GM23338 (cell line): ENCODE data around the gene TSPEAR. TPM values are rescaled to one million over a fixed set of nuclear protein-coding genes. Genes with fewer than 3 reads are reported as not detected.

Source experiments
- ATAC-seq: fragments of 200-7000 bp; cut with Tn5 transposase; 3 replicates; pipeline ENCODE4 v1.9.1; 2020
- DNase-seq: peaks from one replicate; pipeline ENCODE4 v3.0.0-alpha.2; 2015; ENCODE audit warnings: low spot score
- H2AFZ ChIP-seq: fragments of 200-600 bp; sonication (generic); 2 replicates; pipeline ENCODE4 v1.8.0; 2016; ENCODE audit warnings: antibody characterized with exemption, mild to moderate bottlenecking, moderate library complexity
- H3F3A ChIP-seq: fragments of 200-600 bp; sonication (generic); replicated peaks from 2 replicates; pipeline ENCODE4 v1.8.0; 2017; ENCODE audit warnings: antibody characterized with exemption, mixed run types, low read depth
- H3K27ac ChIP-seq: fragments of 200-600 bp; sonication (generic); 2 replicates; pipeline ENCODE4 v1.6.1; 2016; ENCODE audit warnings: low read depth
- H3K27me3 ChIP-seq: fragments of 200-600 bp; sonication (generic); 2 replicates; pipeline ENCODE4 v1.8.0; 2016; ENCODE audit warnings: mild to moderate bottlenecking, mixed run types, moderate library complexity; ENCODE audit not compliant: insufficient read depth
- H3K36me3 ChIP-seq: fragments of 200-600 bp; sonication (generic); 2 replicates; pipeline ENCODE4 v1.8.0; 2016; ENCODE audit warnings: mild to moderate bottlenecking; ENCODE audit not compliant: insufficient read depth
- H3K4me1 ChIP-seq: fragments of 200-600 bp; sonication (generic); 2 replicates; pipeline ENCODE4 v1.8.0; 2016; ENCODE audit warnings: mild to moderate bottlenecking, moderate library complexity; ENCODE audit not compliant: insufficient read depth
- H3K4me2 ChIP-seq: fragments of 200-600 bp; sonication (generic); 2 replicates; pipeline ENCODE4 v1.7.1; 2017; ENCODE audit warnings: mixed run types
- H3K4me3 ChIP-seq: fragments of 200-600 bp; sonication (generic); 2 replicates; pipeline ENCODE4 v1.6.1; 2016; ENCODE audit warnings: mixed run types
- H3K79me2 ChIP-seq: fragments of 200-600 bp; sonication (generic); replicated peaks from 2 replicates; pipeline ENCODE4 v1.8.0; 2017; ENCODE audit warnings: mild to moderate bottlenecking; ENCODE audit not compliant: insufficient read depth
- H3K9me2 ChIP-seq: fragments of 200-600 bp; sonication (generic); 2 replicates; pipeline ENCODE4 v1.8.0; 2017; ENCODE audit not compliant: insufficient read depth
- H4K20me1 ChIP-seq: fragments of 200-600 bp; sonication (generic); replicated peaks from 2 replicates; pipeline ENCODE4 v1.8.0; 2017; ENCODE audit warnings: mild to moderate bottlenecking; ENCODE audit not compliant: insufficient read depth
- H3K27ac Mint-ChIP-seq: 2 replicates; pipeline ENCODE4 v1.8.0; 2020; ENCODE audit warnings: inconsistent platforms, mild to moderate bottlenecking, moderate library complexity, mixed read lengths
- H3K27me3 Mint-ChIP-seq: 3 replicates; pipeline ENCODE4 v1.8.0; 2022; ENCODE audit warnings: low read depth, mild to moderate bottlenecking, moderate library complexity, mixed read lengths, inconsistent platforms; ENCODE audit not compliant: insufficient read depth, poor library complexity
- H3K36me3 Mint-ChIP-seq: 3 replicates; pipeline ENCODE4 v1.8.0; 2021; ENCODE audit warnings: low read depth, mild to moderate bottlenecking, inconsistent platforms, moderate library complexity, mixed read lengths
- H3K4me1 Mint-ChIP-seq: 3 replicates; pipeline ENCODE4 v1.8.0; 2020; ENCODE audit warnings: mild to moderate bottlenecking, inconsistent platforms, mixed read lengths
- H3K4me3 Mint-ChIP-seq: 3 replicates; pipeline ENCODE4 v1.8.0; 2021; ENCODE audit warnings: moderate library complexity, mild to moderate bottlenecking, inconsistent platforms, mixed read lengths
- H3K9me3 Mint-ChIP-seq: 3 replicates; pipeline ENCODE4 v1.8.0; 2020; ENCODE audit warnings: moderate library complexity, mild to moderate bottlenecking, inconsistent platforms, mixed read lengths
- CTCF ChIP-seq, 2 experiments: fragments of 200-600 bp in 1 of 2; sonication (generic) in 1 of 2; conservative IDR thresholded peaks; 2 replicates each; pipeline versions ENCODE4 v1.5.1 to v1.6.1; 2016 to 2017; ENCODE audit warnings: antibody characterized with exemption in 2 of 2, low read depth in 2 of 2, mild to moderate bottlenecking in 2 of 2, moderate library complexity in 1 of 2
- EZH2 ChIP-seq: fragments of 200-600 bp; sonication (generic); IDR thresholded peaks from one replicate; pipeline ENCODE4 v1.8.0; 2017; ENCODE audit warnings: antibody characterized with exemption, mild to moderate bottlenecking, low read depth; ENCODE audit not compliant: unreplicated experiment
- EZH2phosphoT487 ChIP-seq: fragments of 200-600 bp; sonication (generic); IDR thresholded peaks from one replicate; pipeline ENCODE4 v1.8.1; 2018; ENCODE audit warnings: antibody characterized with exemption; ENCODE audit not compliant: unreplicated experiment
- POLR2AphosphoS5 ChIP-seq: IDR thresholded peaks from 2 replicates; pipeline ENCODE4 v1.6.1; 2016; ENCODE audit warnings: antibody characterized with exemption, low read depth
- REST ChIP-seq: IDR thresholded peaks from one replicate; pipeline ENCODE4 v1.6.1; 2018; ENCODE audit warnings: antibody characterized with exemption; ENCODE audit not compliant: unreplicated experiment
- STAT1 ChIP-seq: IDR thresholded peaks from one replicate; pipeline ENCODE4 v1.6.1; 2016; ENCODE audit warnings: antibody characterized with exemption; ENCODE audit not compliant: unreplicated experiment
- ZNF331 ChIP-seq: fragments of 250-450 bp; sonication (Bioruptor Pico); IDR thresholded peaks from 2 replicates; pipeline ENCODE4 v1.5.0; 2020; ENCODE audit warnings: low read depth, mild to moderate bottlenecking, moderate library complexity
- polyA plus RNA-seq: library from polyadenylated mRNA; unstranded; fragments of >200 nt; fragmentation: Nextera tagmentation; extraction: Ambion mirVana; gene quantifications from 2 replicates; pipeline ENCODE4 v1.2.1, GENCODE V29; 2016
- total RNA-seq: library from RNA; depleted of rRNA; stranded (reverse); fragments of >200 nt; shearing (Covaris generic); gene quantifications from 2 replicates; pipeline ENCODE4 v1.2.3, GENCODE V29; 2014
- TF ChIP-seq, protein P1 (sequence below): IDR thresholded peaks from 2 replicates; pipeline ENCODE4 v1.6.1; 2016; ENCODE audit warnings: antibody characterized with exemption

Gene TSPEAR
- total and polyA plus RNA-seq, 2 experiments from 2014 or later, result 0.35 to 0.92 TPM

DNA sequence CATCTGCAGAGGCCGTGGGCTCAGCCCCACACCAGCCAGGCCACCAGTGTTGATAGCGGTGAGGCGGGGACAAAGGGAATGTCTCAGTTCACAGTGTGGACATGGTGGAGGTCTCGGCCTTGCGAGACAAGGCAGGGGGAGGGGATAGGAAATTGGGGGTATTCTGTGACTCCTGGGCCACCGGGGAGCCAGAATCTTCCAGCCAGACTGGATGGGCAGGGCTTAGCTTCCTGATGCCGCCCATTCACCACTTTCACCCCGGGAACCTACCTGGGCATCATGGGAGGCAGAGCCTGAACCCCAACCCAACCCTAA is 251.0 kb downstream of the TSPEAR start (continued):
- TF ChIP-seq CTCF (conservative IDR thresholded peaks at IDR 0.05; ENCODE audit: low read depth in 2 of 2) (no peak), REST (no peak), EZH2 (no peak), ZNF331 (CRISPR knock-in tag) (no peak), EZH2phosphoT487 (no peak), STAT1 (no peak), POLR2AphosphoS5 (no peak)
- TF ChIP-seq, protein P1, sequence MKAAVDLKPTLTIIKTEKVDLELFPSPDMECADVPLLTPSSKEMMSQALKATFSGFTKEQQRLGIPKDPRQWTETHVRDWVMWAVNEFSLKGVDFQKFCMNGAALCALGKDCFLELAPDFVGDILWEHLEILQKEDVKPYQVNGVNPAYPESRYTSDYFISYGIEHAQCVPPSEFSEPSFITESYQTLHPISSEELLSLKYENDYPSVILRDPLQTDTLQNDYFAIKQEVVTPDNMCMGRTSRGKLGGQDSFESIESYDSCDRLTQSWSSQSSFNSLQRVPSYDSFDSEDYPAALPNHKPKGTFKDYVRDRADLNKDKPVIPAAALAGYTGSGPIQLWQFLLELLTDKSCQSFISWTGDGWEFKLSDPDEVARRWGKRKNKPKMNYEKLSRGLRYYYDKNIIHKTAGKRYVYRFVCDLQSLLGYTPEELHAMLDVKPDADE, result no peak

DNA sequence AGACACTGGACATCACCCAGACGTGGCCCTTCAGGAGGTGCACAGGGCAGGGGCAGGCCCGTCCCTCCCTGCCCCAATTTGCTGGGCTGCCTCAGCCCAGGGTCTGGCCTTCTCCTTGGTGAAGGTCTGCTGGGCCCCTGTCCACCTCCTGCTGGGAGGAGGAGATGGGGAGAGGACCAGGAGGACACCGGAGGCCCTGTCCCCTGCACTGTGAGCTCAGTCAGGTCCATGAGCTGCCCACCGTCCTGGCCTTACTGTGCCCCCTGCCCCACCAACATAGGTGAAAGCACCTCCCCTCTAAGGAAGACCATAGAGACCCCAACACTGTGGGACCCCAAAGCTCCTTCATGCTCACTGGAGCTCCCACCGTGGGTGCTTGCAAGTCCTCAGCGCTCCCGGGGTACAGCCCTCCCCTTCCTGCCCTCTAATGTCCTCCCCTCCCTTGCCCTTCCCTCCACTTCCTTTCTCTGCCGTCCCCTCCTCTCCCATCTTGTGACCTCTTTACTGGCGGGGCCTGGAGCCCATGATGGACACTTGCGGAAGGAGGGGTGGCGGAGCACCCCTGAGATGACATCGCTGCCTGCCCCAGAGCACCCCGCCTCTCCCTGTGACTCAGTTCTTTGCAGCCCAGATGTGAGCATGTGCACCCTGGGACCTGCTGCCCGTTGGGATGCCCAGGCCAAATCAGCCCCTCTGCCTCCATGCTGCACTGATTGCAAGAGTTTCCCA is 251.5 kb downstream of the TSPEAR start:
- Histone ChIP-seq H3K4me3 (no peak overlapping the region), H3K27ac (no peak overlapping the region), H3K9me2 (no peaks in the 10 kb centered on the region), H3K4me1 (no peaks in the 10 kb centered on the region), H3F3A (no peaks in the 10 kb centered on the region), H3K36me3 (no peaks in the 10 kb centered on the region), H2AFZ (no peak overlapping the region), H4K20me1 (no peaks in the 10 kb centered on the region), H3K79me2 (no peaks in the 10 kb centered on the region), H3K27me3 (no peaks in the 10 kb centered on the region), H3K4me2 (no peak overlapping the region)
- TF ChIP-seq ZNF331 (CRISPR knock-in tag) (no peak), REST (no peak), EZH2 (no peak)
- Mint-ChIP-seq H3K27me3 (peaks cover 13% of the 10 kb centered on the region), H3K4me3 (no peak overlapping the region), H3K9me3 (no peaks in the 10 kb centered on the region; the same call in 2 of the 3 replicates), H3K36me3 (peaks cover 3% of the 10 kb centered on the region; the same call in 1 of the 3 replicates), H3K4me1 (peaks cover 7% of the 10 kb centered on the region), H3K27ac (no peak overlapping the region)
- ATAC-seq (no peak), DNase-seq (no peak)
